Kidney glomerular epithelial cell (primary cell): ENCODE data around the gene CCM2.

Experiments
- DNase-seq: peaks from one replicate; lab custom pipeline; 2025; lab: John Stamatoyannopoulos, UW

Gene CCM2

GRCh38 chr7:45125193-45125904 lies 125.3 kb downstream of the CCM2 start:
- DNase-seq: no peak
